ENCODE data around the gene MPDU1.
"Not testable (repeated sequence)": the region's sequence is repeated elsewhere in the genome, so short reads cannot be mapped to it uniquely, and the experiment has no call there.

Gene MPDU1

GRCh38 chr17:7610641-7611040 lies 27.0 kb downstream of the MPDU1 start:
- no peak overlapping the region for H3K4me3 ChIP-seq (ENCODE audit: low read depth, low read length)
- no peak overlapping the region for H3K9ac ChIP-seq (ENCODE audit: low read length)
- peaks cover 15% of the 10 kb centered on the region for H3K4me1 ChIP-seq (ENCODE audit: control insufficient read depth, insufficient read depth, low read length)
- no peaks in the 10 kb centered on the region for H3K27me3 ChIP-seq (ENCODE audit: control insufficient read depth, insufficient read depth, low read length)
- no peaks in the 10 kb centered on the region for H3K9me3 ChIP-seq (ENCODE audit: control insufficient read depth, insufficient read depth, low read depth, low read length)
- peaks cover 14% of the 10 kb centered on the region for H3K36me3 ChIP-seq (ENCODE audit: control insufficient read depth, insufficient read depth, low read length)
- H3K27ac ChIP-seq (ENCODE audit: low read depth, low read length): no peak overlapping the region

DNA sequence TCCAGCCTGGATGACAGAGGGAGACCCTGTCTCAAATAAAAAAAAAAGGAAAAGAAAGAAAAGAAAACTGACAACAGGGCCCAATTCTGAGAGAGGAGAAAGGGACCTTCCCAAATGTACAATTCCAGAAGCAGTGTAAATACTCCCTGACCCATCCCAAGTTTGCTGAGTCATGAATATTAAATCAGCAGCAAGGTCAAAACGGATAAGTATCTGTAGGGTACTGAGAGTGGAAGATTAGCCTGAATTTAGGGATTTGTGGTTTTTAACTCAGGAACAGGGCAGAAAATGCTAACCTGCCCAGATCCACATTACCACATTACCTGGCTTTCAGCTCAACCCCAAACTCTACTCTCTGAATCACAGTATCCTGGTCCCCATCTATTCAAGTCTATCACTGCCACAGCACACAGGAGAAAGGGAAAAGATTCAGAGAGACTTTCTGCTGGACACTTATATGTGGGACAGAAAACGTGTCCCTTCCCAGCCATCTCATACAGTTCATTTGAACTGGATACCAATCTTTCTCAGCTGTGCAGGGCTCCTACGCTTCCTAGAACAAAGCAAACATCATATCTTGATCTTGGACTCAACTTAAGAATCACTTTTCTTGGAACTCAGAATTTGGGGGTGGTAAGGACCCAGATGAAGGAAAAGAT lies 28.1 kb downstream of the MPDU1 start:
- H3K27ac ChIP-seq (ENCODE audit: low read depth, low read length): no peak overlapping the region
- H3K9ac ChIP-seq (ENCODE audit: low read length): no peak overlapping the region

DNA sequence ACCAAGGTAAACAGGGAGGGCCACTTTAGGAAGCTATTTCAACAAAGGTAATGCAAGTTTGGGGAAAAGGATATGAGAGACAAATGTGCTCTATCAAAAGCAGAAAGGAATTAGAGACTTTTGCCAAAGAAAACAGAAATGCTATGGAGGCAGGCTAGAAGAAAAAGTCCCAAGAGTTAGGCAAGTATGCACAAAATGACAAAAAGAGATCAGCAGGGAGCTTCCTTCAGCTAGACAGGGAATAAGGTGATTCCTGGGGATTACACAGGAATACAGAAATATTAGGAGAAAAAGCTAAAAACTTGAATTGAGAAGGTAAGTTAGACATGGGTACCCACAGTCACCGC lies 28.6 kb downstream of the MPDU1 start:
- Histone ChIP-seq H3K9ac (ENCODE audit: low read length) (no peak overlapping the region), H3K27ac (ENCODE audit: low read depth, low read length) (no peak overlapping the region), H3K4me3 (ENCODE audit: low read depth, low read length) (no peak overlapping the region), H3K9me3 (ENCODE audit: control insufficient read depth, insufficient read depth, low read depth, low read length) (no peaks in the 10 kb centered on the region), H3K36me3 (ENCODE audit: control insufficient read depth, insufficient read depth, low read length) (peaks cover 12% of the 10 kb centered on the region), H3K27me3 (ENCODE audit: control insufficient read depth, insufficient read depth, low read length) (no peaks in the 10 kb centered on the region), H3K4me1 (ENCODE audit: control insufficient read depth, insufficient read depth, low read length) (peaks cover 15% of the 10 kb centered on the region)

More for the DNA sequence above, 28.1 kb downstream of the MPDU1 start:
- Histone ChIP-seq H3K27me3 (ENCODE audit: control insufficient read depth, insufficient read depth, low read length) (no peaks in the 10 kb centered on the region), H3K36me3 (ENCODE audit: control insufficient read depth, insufficient read depth, low read length) (peaks cover 12% of the 10 kb centered on the region), H3K4me3 (ENCODE audit: low read depth, low read length) (no peak overlapping the region), H3K9me3 (ENCODE audit: control insufficient read depth, insufficient read depth, low read depth, low read length) (no peaks in the 10 kb centered on the region), H3K4me1 (ENCODE audit: control insufficient read depth, insufficient read depth, low read length) (peaks cover 15% of the 10 kb centered on the region)

- Histone ChIP-seq H3K4me1 (ENCODE audit: control insufficient read depth, insufficient read depth, low read length) (peaks cover 15% of the 10 kb centered on the region), H3K27ac (ENCODE audit: low read depth, low read length) (peak overlapping the region; percentile 65; the same call in 1 of the 2 replicates), H3K9me3 (ENCODE audit: control insufficient read depth, insufficient read depth, low read depth, low read length) (no peaks in the 10 kb centered on the region), H3K4me3 (ENCODE audit: low read depth, low read length) (peak overlapping the region; percentile 84), H3K36me3 (ENCODE audit: control insufficient read depth, insufficient read depth, low read length) (peaks cover 7% of the 10 kb centered on the region), H3K27me3 (ENCODE audit: control insufficient read depth, insufficient read depth, low read length) (no peaks in the 10 kb centered on the region), H3K9ac (ENCODE audit: low read length) (peak overlapping the region; percentile 76)
Observed at GRCh38 chr17:7613769-7614424, 30.2 kb downstream of the MPDU1 start.

DNA sequence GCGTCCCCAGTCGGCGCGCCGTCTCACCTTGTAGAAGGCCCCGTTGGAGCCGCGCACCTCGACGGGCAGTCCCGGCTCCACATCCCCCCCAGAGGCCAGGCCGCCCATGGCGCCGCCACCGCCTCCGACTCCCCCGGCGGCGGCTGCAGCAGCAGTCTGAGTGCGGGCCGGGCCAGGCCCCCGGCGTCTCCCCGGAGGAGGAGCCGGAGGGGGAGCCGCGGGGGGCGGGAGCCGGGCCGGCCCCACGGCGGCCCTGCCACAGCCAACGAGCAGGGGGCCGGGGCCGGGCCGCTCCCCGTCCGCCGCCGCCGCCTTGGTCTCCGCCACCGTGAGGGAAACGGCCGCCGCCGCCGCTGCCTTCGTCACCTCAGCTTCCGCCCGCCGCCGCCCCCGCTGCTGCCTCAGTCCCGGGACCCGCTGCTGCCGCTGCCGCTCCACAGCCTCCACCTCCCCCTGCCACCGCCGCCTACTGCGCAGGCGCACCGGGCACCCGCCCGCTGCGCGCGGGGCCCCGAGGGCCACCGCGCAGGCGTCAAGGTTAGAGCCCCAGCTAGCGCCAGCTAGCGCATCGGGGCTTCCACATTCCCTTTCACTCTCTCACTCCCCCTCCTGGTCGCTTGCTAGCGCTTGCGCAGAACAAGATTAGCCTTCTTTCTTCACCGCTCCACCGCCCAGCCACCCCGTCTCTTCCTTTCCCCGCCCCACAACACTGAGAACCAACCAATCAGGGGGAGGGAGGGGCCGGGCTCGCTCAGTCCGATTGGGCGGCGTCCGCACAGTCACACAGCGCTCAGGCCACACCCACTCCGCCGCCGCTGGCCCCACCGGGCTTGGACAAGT lies 31.0 kb downstream of the MPDU1 start, which contains the start of gene FXR2:
Gene FXR2, minus strand, starts transcription at position 473 of the 840 bp plus-strand sequence. Its CDS starts 365 bp downstream, at position 108.
- peaks cover 15% of the 10 kb centered on the region for H3K4me1 ChIP-seq (ENCODE audit: control insufficient read depth, insufficient read depth, low read length)
- H3K27ac ChIP-seq (ENCODE audit: low read depth, low read length): peak within 1 kb of the TSS; percentile 65; the same call in 1 of the 2 replicates
- peaks cover 7% of the 10 kb centered on the region for H3K36me3 ChIP-seq (ENCODE audit: control insufficient read depth, insufficient read depth, low read length)
- H3K27me3 ChIP-seq (ENCODE audit: control insufficient read depth, insufficient read depth, low read length): no peaks in the 10 kb centered on the region
- peak within 1 kb of the TSS; percentile 84 for H3K4me3 ChIP-seq (ENCODE audit: low read depth, low read length)
- peak within 1 kb of the TSS; percentile 76 for H3K9ac ChIP-seq (ENCODE audit: low read length)
- H3K9me3 ChIP-seq (ENCODE audit: control insufficient read depth, insufficient read depth, low read depth, low read length): no peaks in the 10 kb centered on the region

DNA sequence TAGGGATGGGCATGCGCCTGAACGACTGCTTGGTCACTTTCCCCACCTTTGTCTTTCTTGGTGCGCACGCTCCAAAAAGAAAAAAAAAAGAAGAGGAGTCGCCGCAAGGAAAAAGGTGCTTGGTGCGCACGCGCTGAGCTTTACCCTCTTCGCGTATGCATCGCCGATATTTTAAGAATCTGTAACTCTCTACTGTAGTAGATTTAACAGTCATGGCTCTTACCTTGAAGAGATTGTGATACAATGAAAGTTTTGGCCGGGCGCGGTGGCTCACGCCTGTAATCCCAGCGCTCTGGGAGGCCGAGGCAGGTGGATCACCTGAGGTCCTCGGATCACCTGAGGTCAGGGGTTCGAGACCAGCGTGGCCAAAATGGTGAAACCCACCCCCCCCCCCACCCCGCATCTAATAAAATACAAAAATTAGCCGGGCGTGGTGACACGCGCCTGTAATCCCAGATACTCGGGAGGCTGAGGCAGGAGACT lies 31.7 kb downstream of the MPDU1 start:
- Histone ChIP-seq H3K4me3 (ENCODE audit: low read depth, low read length) (peak overlapping the region; percentile 60), H3K27ac (ENCODE audit: low read depth, low read length) (no peak overlapping the region), H3K4me1 (ENCODE audit: control insufficient read depth, insufficient read depth, low read length) (peaks cover 15% of the 10 kb centered on the region), H3K36me3 (ENCODE audit: control insufficient read depth, insufficient read depth, low read length) (peaks cover 7% of the 10 kb centered on the region), H3K27me3 (ENCODE audit: control insufficient read depth, insufficient read depth, low read length) (no peaks in the 10 kb centered on the region), H3K9ac (ENCODE audit: low read length) (peak overlapping the region; percentile 31), H3K9me3 (ENCODE audit: control insufficient read depth, insufficient read depth, low read depth, low read length) (no peaks in the 10 kb centered on the region)

DNA sequence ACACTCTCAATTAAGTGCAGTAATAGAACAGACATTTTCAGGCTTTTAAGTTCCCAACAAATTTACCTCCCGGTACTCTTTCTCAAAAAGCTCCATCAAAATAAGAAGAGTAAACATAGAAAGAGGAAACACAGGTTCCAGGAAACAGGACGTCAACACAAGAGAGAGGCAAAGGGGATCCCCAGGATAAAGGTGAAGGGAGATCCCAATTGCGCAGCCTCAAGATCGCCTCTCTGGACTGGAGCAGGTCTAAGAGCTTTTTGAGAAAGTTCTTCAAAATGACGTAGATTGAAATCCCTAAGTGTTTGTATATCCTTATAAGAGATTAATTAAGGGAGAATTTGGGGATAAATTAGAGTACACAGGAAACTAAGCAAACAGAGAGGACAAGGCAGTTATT lies 35.0 kb downstream of the MPDU1 start:
- Histone ChIP-seq H3K36me3 (ENCODE audit: control insufficient read depth, insufficient read depth, low read length) (no peaks in the 10 kb centered on the region), H3K4me3 (ENCODE audit: low read depth, low read length) (no peak overlapping the region), H3K27me3 (ENCODE audit: control insufficient read depth, insufficient read depth, low read length) (no peaks in the 10 kb centered on the region), H3K4me1 (ENCODE audit: control insufficient read depth, insufficient read depth, low read length) (peaks cover under 1% of the 10 kb centered on the region), H3K27ac (ENCODE audit: low read depth, low read length) (no peak overlapping the region), H3K9ac (ENCODE audit: low read length) (no peak overlapping the region), H3K9me3 (ENCODE audit: control insufficient read depth, insufficient read depth, low read depth, low read length) (no peaks in the 10 kb centered on the region)

GRCh38 chr17:7620835-7621234 lies 37.2 kb downstream of the MPDU1 start:
- peaks cover under 1% of the 10 kb centered on the region; the same call in 1 of the 2 replicates for H3K36me3 ChIP-seq (ENCODE audit: control insufficient read depth, insufficient read depth, low read length)
- H3K27me3 ChIP-seq (ENCODE audit: control insufficient read depth, insufficient read depth, low read length): no peaks in the 10 kb centered on the region
- no peak overlapping the region for H3K9ac ChIP-seq (ENCODE audit: low read length)
- H3K9me3 ChIP-seq (ENCODE audit: control insufficient read depth, insufficient read depth, low read depth, low read length): no peaks in the 10 kb centered on the region
- no peaks in the 10 kb centered on the region for H3K4me1 ChIP-seq (ENCODE audit: control insufficient read depth, insufficient read depth, low read length)
- H3K27ac ChIP-seq (ENCODE audit: low read depth, low read length): no peak overlapping the region
- no peak overlapping the region for H3K4me3 ChIP-seq (ENCODE audit: low read depth, low read length)

DNA sequence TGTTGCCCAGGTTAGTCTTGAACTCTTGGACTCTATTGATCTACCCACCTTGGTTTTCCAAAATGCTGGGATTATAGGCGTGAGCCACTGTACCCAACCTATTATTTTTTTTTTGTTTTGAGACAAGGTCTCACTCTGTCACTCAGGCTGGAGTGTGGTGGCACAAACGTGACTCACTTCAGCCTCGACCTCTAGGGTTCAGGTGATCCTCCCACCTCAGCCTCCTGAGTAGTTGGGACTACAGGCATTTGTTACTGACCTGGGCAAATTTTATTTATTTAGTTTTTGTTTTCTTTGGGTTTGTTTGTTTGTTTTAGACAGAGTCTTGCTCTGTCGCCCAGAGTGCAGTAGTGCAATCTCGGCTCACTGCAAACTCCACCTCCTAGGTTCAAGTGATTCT lies 40.0 kb downstream of the MPDU1 start:
- Histone ChIP-seq H3K4me3 (ENCODE audit: low read depth, low read length) (no peak overlapping the region), H3K4me1 (ENCODE audit: control insufficient read depth, insufficient read depth, low read length) (no peaks in the 10 kb centered on the region), H3K9me3 (ENCODE audit: control insufficient read depth, insufficient read depth, low read depth, low read length) (no peaks in the 10 kb centered on the region), H3K36me3 (ENCODE audit: control insufficient read depth, insufficient read depth, low read length) (peaks cover 6% of the 10 kb centered on the region), H3K27me3 (ENCODE audit: control insufficient read depth, insufficient read depth, low read length) (no peaks in the 10 kb centered on the region), H3K27ac (ENCODE audit: low read depth, low read length) (no peak overlapping the region), H3K9ac (ENCODE audit: low read length) (no peak overlapping the region)

- not testable (repeated sequence) for H3K27ac ChIP-seq (ENCODE audit: low read depth, low read length); H3K4me1 ChIP-seq (ENCODE audit: control insufficient read depth, insufficient read depth, low read length); H3K9ac ChIP-seq (ENCODE audit: low read length); H3K4me3 ChIP-seq (ENCODE audit: low read depth, low read length); H3K27me3 ChIP-seq (ENCODE audit: control insufficient read depth, insufficient read depth, low read length); H3K9me3 ChIP-seq (ENCODE audit: control insufficient read depth, insufficient read depth, low read depth, low read length); H3K36me3 ChIP-seq (ENCODE audit: control insufficient read depth, insufficient read depth, low read length)
Observed at GRCh38 chr17:7625749-7626148, 42.1 kb downstream of the MPDU1 start.

DNA sequence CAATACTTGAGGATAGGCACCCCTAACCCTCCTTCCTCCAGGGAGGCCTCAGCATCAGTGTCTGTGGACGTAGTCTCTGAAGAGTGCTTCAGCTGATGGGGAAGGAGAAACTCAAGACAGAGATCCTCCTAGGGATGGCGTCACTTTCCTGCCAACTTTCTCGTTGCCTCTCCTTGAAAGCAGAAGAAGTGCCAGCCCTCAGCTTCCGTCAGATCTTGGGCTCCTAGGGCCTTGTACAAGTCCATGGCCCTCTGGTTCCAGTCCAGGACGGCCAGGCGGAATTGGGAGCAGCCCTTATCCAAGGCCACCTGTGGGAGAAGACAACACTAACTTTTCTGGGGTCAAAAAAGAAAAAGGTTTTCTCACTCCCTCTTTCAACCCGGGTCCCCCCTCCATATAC lies 42.7 kb downstream of the MPDU1 start:
- Histone ChIP-seq H3K9me3 (ENCODE audit: control insufficient read depth, insufficient read depth, low read depth, low read length) (no peaks in the 10 kb centered on the region), H3K4me3 (ENCODE audit: low read depth, low read length) (peak overlapping the region; percentile 91), H3K27ac (ENCODE audit: low read depth, low read length) (no peak overlapping the region), H3K27me3 (ENCODE audit: control insufficient read depth, insufficient read depth, low read length) (no peaks in the 10 kb centered on the region), H3K9ac (ENCODE audit: low read length) (no peak overlapping the region), H3K4me1 (ENCODE audit: control insufficient read depth, insufficient read depth, low read length) (no peaks in the 10 kb centered on the region), H3K36me3 (ENCODE audit: control insufficient read depth, insufficient read depth, low read length) (peaks cover 6% of the 10 kb centered on the region)

Measured in HUES6 (cell line).